PC-3 (cell line): ENCODE results near the gene BTBD2. TPM values are rescaled to one million over a fixed set of nuclear protein-coding genes. Genes with fewer than 3 reads are reported as not detected.
A peak's percentile ranks its signal among the peaks of the same experiment; 100 is the strongest.

Experiments
- ATAC-seq: fragments of 200-7000 bp; cut with Tn5 transposase; 2 replicates; pipeline ENCODE4 v1.9.1; 2020; ENCODE audit warnings: mild to moderate bottlenecking, moderate library complexity
- BruUV-seq: library from RNA; stranded (reverse); fragments of 400-500 nt; replicated peaks from 2 replicates; lab custom pipeline; 2021; lab: Mats Ljungman, UMichigan
- CTCF ChIA-PET: fragments of 300-600 bp; sonication (Branson Sonifier 250); formaldehyde crosslinking; loops from one replicate; lab custom pipeline; 2022; ENCODE audit warnings: antibody characterized with exemption; lab: Charles Lee
- POLR2A ChIA-PET: fragments of 300-600 bp; sonication (Branson Sonifier 250); formaldehyde crosslinking; loops from one replicate; lab custom pipeline; 2022; ENCODE audit warnings: antibody characterized with exemption; ENCODE audit not compliant: unreplicated experiment; lab: Charles Lee
- DNase-seq: peaks from one replicate; pipeline ENCODE4 v3.0.0-alpha.2; 2015
- H2AFZ ChIP-seq: fragments of 300-600 bp; sonication (generic); 2 replicates; pipeline ENCODE4 v1.6.0; 2016; ENCODE audit warnings: antibody characterized with exemption, low read length
- H3F3A ChIP-seq: fragments of 300-600 bp; sonication (generic); one replicate; pipeline ENCODE4 v1.6.0; 2017; ENCODE audit warnings: antibody characterized with exemption, low read length, control low read depth, mild to moderate bottlenecking; ENCODE audit not compliant: unreplicated experiment
- H3K27ac ChIP-seq: fragments of 300-600 bp; sonication (generic); 2 replicates; pipeline ENCODE4 v1.5.1; 2016; ENCODE audit warnings: mild to moderate bottlenecking, low read length
- H3K27me3 ChIP-seq: fragments of 300-600 bp; sonication (generic); 2 replicates; pipeline ENCODE4 v1.6.1; 2016; ENCODE audit warnings: low read length, mixed read lengths
- H3K36me3 ChIP-seq: fragments of 300-600 bp; sonication (generic); 2 replicates; pipeline ENCODE4 v1.6.1; 2016; ENCODE audit warnings: low read depth, mixed run types, low read length, mixed read lengths
- H3K4me1 ChIP-seq: fragments of 300-600 bp; sonication (generic); 2 replicates; pipeline ENCODE4 v1.5.1; 2016; ENCODE audit warnings: low read length; ENCODE audit not compliant: insufficient read depth
- H3K4me2 ChIP-seq: fragments of 300-600 bp; sonication (generic); 2 replicates; pipeline ENCODE4 v1.6.0; 2016; ENCODE audit warnings: low read length
- H3K4me3 ChIP-seq: fragments of 300-600 bp; sonication (generic); 2 replicates; pipeline ENCODE4 v1.5.1; 2016; ENCODE audit warnings: mild to moderate bottlenecking, low read length, mixed read lengths
- H3K79me2 ChIP-seq: fragments of 300-600 bp; sonication (generic); 2 replicates; pipeline ENCODE4 v1.6.1; 2017; ENCODE audit warnings: low read length, mixed read lengths
- H3K9ac ChIP-seq: fragments of 300-600 bp; sonication (generic); 2 replicates; pipeline ENCODE4 v1.6.0; 2016; ENCODE audit warnings: mild to moderate bottlenecking, low read length
- H3K9me2 ChIP-seq: fragments of 300-600 bp; sonication (generic); replicated peaks from 2 replicates; pipeline ENCODE4 v1.6.1; 2016; ENCODE audit warnings: mixed run types, low read length, mixed read lengths
- H3K9me3 ChIP-seq: fragments of 300-600 bp; sonication (generic); 2 replicates; pipeline ENCODE4 v1.6.1; 2016; ENCODE audit warnings: low read length, mixed read lengths
- H4K20me1 ChIP-seq: fragments of 300-600 bp; sonication (generic); 2 replicates; pipeline ENCODE4 v1.6.1; 2016; ENCODE audit warnings: low read length, mixed read lengths
- CTCF ChIP-seq: fragments of 300-600 bp; sonication (generic); conservative IDR thresholded peaks from 2 replicates; pipeline ENCODE4 v1.5.1; 2017; ENCODE audit warnings: antibody characterized with exemption, low read depth, mild to moderate bottlenecking, low read length
- EZH2 ChIP-seq: fragments of 300-600 bp; sonication (generic); IDR thresholded peaks from one replicate; pipeline ENCODE4 v1.6.1; 2017; ENCODE audit warnings: antibody characterized with exemption, mild to moderate bottlenecking, low read length; ENCODE audit not compliant: unreplicated experiment
- EZH2phosphoT487 ChIP-seq: fragments of 300-600 bp; sonication (generic); IDR thresholded peaks from 2 replicates; pipeline ENCODE4 v1.6.1; 2018; ENCODE audit warnings: mild to moderate bottlenecking, antibody characterized with exemption, low read length, borderline replicate concordance
- intact Hi-C: fragments of 100-400 bp; cut with micrococcal nuclease; formaldehyde crosslinking; loops from 2 replicates; pipeline ENCODE4 v1.9.0; 2023
- total RNA-seq: library from RNA; depleted of rRNA; stranded (reverse); fragments of >200 nt; gene quantifications from 2 replicates; pipeline ENCODE4 v1.2.3, GENCODE V29; 2014

The BTBD2 gene
- total RNA-seq, 1 experiment from 2014 or later = 72.0 TPM

GRCh38 chr19:2033115-2033824 lies 17.8 kb upstream of the BTBD2 start:
- ChIA-PET CTCF (no interaction called here), POLR2A (no interaction called here)
- Histone ChIP-seq H3F3A (no peaks in the 10 kb centered on the region), H4K20me1 (no peaks in the 10 kb centered on the region), H3K4me1 (peaks cover 14% of the 10 kb centered on the region), H3K4me2 (peak overlapping the region; percentile 80; the same call in 1 of the 2 replicates), H3K9me2 (no peaks in the 10 kb centered on the region), H3K36me3 (no peaks in the 10 kb centered on the region), H3K9ac (peak overlapping the region; percentile 55; the same call in 1 of the 2 replicates), H3K9me3 (no peaks in the 10 kb centered on the region), H2AFZ (no peak overlapping the region), H3K79me2 (no peaks in the 10 kb centered on the region), H3K27ac (no peak overlapping the region; the same call in 1 of the 2 replicates), H3K27me3 (no peaks in the 10 kb centered on the region), H3K4me3 (peak overlapping the region; percentile 57; the same call in 1 of the 2 replicates)
- no peak for ATAC-seq
- intact Hi-C loops = no loop called here
- DNase-seq = no peak
- no TSS peak for BruUV-seq
- TF ChIP-seq EZH2phosphoT487 (no peak), EZH2 (no peak), CTCF (no peak)

- CTCF ChIA-PET = interaction anchor here (0.5 kb wide), 1 partner anchor 53 kb away, joined by 4 read pairs; no protein-coding TSS in a partner anchor
- BruUV-seq = no TSS peak
- peak; percentile 89 for DNase-seq
- Histone ChIP-seq H3F3A (no peaks in the 10 kb centered on the region), H3K27me3 (no peaks in the 10 kb centered on the region), H3K4me3 (peak overlapping the region; percentile 57), H2AFZ (peak overlapping the region; percentile 80), H3K4me1 (peaks cover 18% of the 10 kb centered on the region), H3K79me2 (no peaks in the 10 kb centered on the region), H4K20me1 (no peaks in the 10 kb centered on the region), H3K27ac (peak overlapping the region; percentile 82), H3K4me2 (peak overlapping the region; percentile 84), H3K36me3 (no peaks in the 10 kb centered on the region), H3K9ac (peak overlapping the region; percentile 59), H3K9me3 (no peaks in the 10 kb centered on the region), H3K9me2 (no peaks in the 10 kb centered on the region)
- intact Hi-C loops = no loop called here
- POLR2A ChIA-PET = no interaction called here
- peak; percentile 58 for ATAC-seq
- TF ChIP-seq EZH2phosphoT487 = no peak
- no peak for TF ChIP-seq CTCF
- no peak for TF ChIP-seq EZH2
Observed at GRCh38 chr19:2032296-2032941, 16.9 kb upstream of the BTBD2 start.

- H4K20me1 ChIP-seq = no peaks in the 10 kb centered on the region
- no peak overlapping the region for H3K4me3 ChIP-seq
- H3K9me3 ChIP-seq = no peaks in the 10 kb centered on the region
- no peak overlapping the region for H2AFZ ChIP-seq
- H3K27ac ChIP-seq = no peak overlapping the region
- no TSS peak for BruUV-seq
- no peaks in the 10 kb centered on the region for H3F3A ChIP-seq
- no peak for ATAC-seq
- no peak for TF ChIP-seq CTCF
- TF ChIP-seq EZH2 = no peak
- TF ChIP-seq EZH2phosphoT487 = no peak
- no peak overlapping the region for H3K9ac ChIP-seq
- H3K4me1 ChIP-seq = peaks cover 13% of the 10 kb centered on the region
- intact Hi-C loops = no loop called here
- H3K9me2 ChIP-seq = no peaks in the 10 kb centered on the region
- no peaks in the 10 kb centered on the region for H3K79me2 ChIP-seq
- H3K36me3 ChIP-seq = no peaks in the 10 kb centered on the region
- no peak overlapping the region for H3K4me2 ChIP-seq
- H3K27me3 ChIP-seq = no peaks in the 10 kb centered on the region
- ChIA-PET POLR2A (no interaction called here), CTCF (no interaction called here)
- DNase-seq = peak; percentile 28
Observed at GRCh38 chr19:2027361-2027760, 11.8 kb upstream of the BTBD2 start.
